LNCaP clone FGC (cell line): ENCODE data around the gene CACNA2D3.

Experiments
- DNase-seq: peaks from one replicate; pipeline ENCODE4 v3.0.0-alpha.2; 2011; ENCODE audit warnings: low read depth
- H3K4me3 ChIP-seq: 2 replicates; pipeline ENCODE4 v1.5.1; 2011; ENCODE audit warnings: mild to moderate bottlenecking, low read depth, low read length, control low read depth
- TF ChIP-seq, protein P1 (sequence below): IDR thresholded peaks from 2 replicates; pipeline ENCODE4 v1.5.1; 2012; ENCODE audit warnings: mild to moderate bottlenecking; ENCODE audit not compliant: control insufficient read depth, insufficient read depth; ENCODE audit errors: extremely low read depth

CACNA2D3 gene

DNA sequence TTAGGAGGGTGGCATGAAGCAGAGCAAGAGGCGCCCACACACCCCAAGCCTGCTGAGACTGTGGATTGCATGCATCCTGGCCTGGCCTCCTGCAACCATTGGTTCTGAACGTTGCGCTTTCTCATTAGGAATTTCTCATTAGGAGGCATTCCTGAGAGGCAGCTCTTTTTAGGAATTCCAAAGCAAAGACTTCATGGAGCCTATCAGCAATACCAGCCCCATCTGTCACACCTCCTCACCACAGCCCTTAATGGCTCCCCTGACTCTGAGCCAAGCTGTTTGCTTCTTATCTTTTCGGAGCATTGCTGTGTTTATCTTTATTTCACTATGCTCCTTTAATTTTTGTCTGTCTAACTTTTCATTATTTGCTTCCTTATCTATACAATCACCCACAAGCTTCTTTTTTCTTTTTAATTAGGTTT, 226.9 kb downstream of the CACNA2D3 start:
- DNase-seq, result no peak

DNA sequence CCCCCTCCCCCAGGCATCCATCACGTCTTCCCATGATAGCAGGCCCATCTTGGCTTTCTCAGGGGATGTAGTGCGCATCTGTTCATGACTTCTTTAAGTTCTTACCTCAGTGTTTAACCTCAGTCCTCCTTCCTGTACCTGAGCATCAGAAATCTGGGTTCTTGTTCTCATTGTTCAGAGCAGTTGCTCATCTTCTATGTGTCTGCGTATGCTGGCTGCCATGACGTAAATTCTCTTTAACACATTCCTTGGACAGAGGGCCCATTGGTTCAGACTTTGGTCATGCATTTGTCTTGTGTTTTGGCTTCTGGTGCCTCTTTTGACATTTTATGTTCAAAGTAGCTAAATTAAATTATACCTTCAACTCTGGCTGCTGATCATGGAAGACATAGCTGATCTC, 227.3 kb downstream of the CACNA2D3 start:
- TF ChIP-seq, protein P1, sequence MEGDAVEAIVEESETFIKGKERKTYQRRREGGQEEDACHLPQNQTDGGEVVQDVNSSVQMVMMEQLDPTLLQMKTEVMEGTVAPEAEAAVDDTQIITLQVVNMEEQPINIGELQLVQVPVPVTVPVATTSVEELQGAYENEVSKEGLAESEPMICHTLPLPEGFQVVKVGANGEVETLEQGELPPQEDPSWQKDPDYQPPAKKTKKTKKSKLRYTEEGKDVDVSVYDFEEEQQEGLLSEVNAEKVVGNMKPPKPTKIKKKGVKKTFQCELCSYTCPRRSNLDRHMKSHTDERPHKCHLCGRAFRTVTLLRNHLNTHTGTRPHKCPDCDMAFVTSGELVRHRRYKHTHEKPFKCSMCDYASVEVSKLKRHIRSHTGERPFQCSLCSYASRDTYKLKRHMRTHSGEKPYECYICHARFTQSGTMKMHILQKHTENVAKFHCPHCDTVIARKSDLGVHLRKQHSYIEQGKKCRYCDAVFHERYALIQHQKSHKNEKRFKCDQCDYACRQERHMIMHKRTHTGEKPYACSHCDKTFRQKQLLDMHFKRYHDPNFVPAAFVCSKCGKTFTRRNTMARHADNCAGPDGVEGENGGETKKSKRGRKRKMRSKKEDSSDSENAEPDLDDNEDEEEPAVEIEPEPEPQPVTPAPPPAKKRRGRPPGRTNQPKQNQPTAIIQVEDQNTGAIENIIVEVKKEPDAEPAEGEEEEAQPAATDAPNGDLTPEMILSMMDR, result no peak
- H3K4me3 ChIP-seq, result no peak overlapping the region
- no peak for DNase-seq

More for the DNA sequence above, 226.9 kb downstream of the CACNA2D3 start:
- TF ChIP-seq, protein P1, result no peak
- no peak overlapping the region for H3K4me3 ChIP-seq

DNA sequence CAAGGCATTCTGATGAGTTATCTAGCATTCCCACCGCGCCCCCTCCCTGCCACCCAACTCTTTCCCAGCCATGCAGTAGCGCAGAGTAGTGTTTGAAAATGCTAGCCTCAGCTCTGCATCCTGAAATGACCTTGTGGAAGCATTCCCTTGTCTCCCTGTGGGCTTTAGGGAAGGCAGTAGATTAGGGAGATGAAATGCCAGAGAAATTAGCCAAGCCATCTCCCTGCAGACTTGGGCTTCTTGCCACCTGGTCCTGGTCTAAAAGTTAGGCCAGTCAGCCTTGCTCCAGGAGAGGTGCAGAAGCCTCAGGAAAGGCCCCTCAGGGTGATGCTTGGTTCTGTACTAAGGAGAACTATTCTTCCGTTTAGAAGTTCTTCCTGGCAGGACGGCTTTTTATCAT, 231.2 kb downstream of the CACNA2D3 start:
- no peak for DNase-seq
- TF ChIP-seq, protein P1, result no peak
- no peak overlapping the region for H3K4me3 ChIP-seq

GRCh38 chr3:54353946-54354345, 231.6 kb downstream of the CACNA2D3 start:
- TF ChIP-seq, protein P1, result no peak
- H3K4me3 ChIP-seq, result no peak overlapping the region
- peak; percentile 93 for DNase-seq

- TF ChIP-seq, protein P1, result no peak
- no peak for DNase-seq
- no peak overlapping the region for H3K4me3 ChIP-seq
Measured at GRCh38 chr3:54355800-54356199, 233.4 kb downstream of the CACNA2D3 start.

GRCh38 chr3:54356261-54357045, 234.1 kb downstream of the CACNA2D3 start:
- TF ChIP-seq, protein P1, result no peak
- DNase-seq, result peak; percentile 93
- H3K4me3 ChIP-seq, result no peak overlapping the region

- H3K4me3 ChIP-seq, result no peak overlapping the region
- no peak for DNase-seq
- TF ChIP-seq, protein P1, result no peak
Measured at GRCh38 chr3:54357301-54357700, 234.9 kb downstream of the CACNA2D3 start.
